Lung (tissue), 12 donors: ENCODE data around the gene MS4A18. TPM values are rescaled to one million over a fixed set of nuclear protein-coding genes. Genes with fewer than 3 reads are reported as not detected.

Experiments
- ATAC-seq: fragments of 200-7000 bp; cut with Tn5 transposase; one replicate; pipeline ENCODE4 v1.9.1; 2020; ENCODE audit warnings: moderate number of reproducible peaks; ENCODE audit not compliant: insufficient read depth, low FRiP score
- DNase-seq, 3 donors: peaks; one replicate each; pipeline ENCODE4 v3.0.0-alpha.2; 2013 to 2017
- H3K27ac ChIP-seq, 2 donors: one replicate each; pipeline ENCODE4 v1.5.1; 2013; ENCODE audit warnings: mild to moderate bottlenecking in 2 of 2, moderate library complexity in 2 of 2, control low read depth in 1 of 2, inconsistent platforms in 1 of 2, low read depth in 1 of 2, low read length in 1 of 2
- H3K27me3 ChIP-seq, 3 donors: one replicate each; pipeline ENCODE4 v1.5.1; 2013; ENCODE audit warnings: low read length in 2 of 3; ENCODE audit not compliant: control insufficient read depth in 3 of 3, insufficient read depth in 3 of 3
- H3K36me3 ChIP-seq, 4 donors: one replicate each; pipeline ENCODE4 v1.5.1; 2013; ENCODE audit warnings: low read length in 4 of 4, mild to moderate bottlenecking in 1 of 4, moderate library complexity in 1 of 4; ENCODE audit not compliant: control insufficient read depth in 4 of 4, insufficient read depth in 4 of 4
- H3K4me1 ChIP-seq, 5 donors: one replicate each; pipeline ENCODE4 v1.5.1; 2013; ENCODE audit warnings: low read length in 5 of 5, mild to moderate bottlenecking in 2 of 5, moderate library complexity in 1 of 5; ENCODE audit not compliant: control insufficient read depth in 5 of 5, insufficient read depth in 5 of 5
- H3K4me3 ChIP-seq: one replicate; pipeline ENCODE4 v1.5.1; 2013; ENCODE audit warnings: mild to moderate bottlenecking, control low read depth, moderate library complexity
- H3K9ac ChIP-seq, 2 donors: one replicate each; pipeline ENCODE4 v1.5.1; 2013; ENCODE audit warnings: low read length in 2 of 2, control low read depth in 1 of 2; ENCODE audit not compliant: insufficient read depth in 1 of 2
- H3K9me3 ChIP-seq, 4 donors: one replicate each; pipeline ENCODE4 v1.5.1; 2013; ENCODE audit warnings: low read length in 3 of 4, mild to moderate bottlenecking in 1 of 4, moderate library complexity in 1 of 4; ENCODE audit not compliant: control insufficient read depth in 4 of 4, insufficient read depth in 3 of 4
- CTCF ChIP-seq: IDR thresholded peaks from 2 replicates; pipeline ENCODE4 v1.5.1; 2012; ENCODE audit warnings: mild to moderate bottlenecking; ENCODE audit errors: control extremely low read depth, extremely low read depth
- WGBS, 2 donors: extraction: QIAGEN DNeasy Blood & Tissue Kit; methylation state at CpG; one replicate each; pipeline ENCODE4 v1.1.7; 2013; 5-methylcytosine and 5-hydroxymethylcytosine counted together
- polyA plus RNA-seq, 2 donors: library from polyadenylated mRNA; stranded (reverse); fragments of 200-250 nt; gene quantifications; one replicate each; pipeline ENCODE4 v1.2.1, GENCODE V29; 2013
- total RNA-seq, 2 donors: library from RNA; depleted of rRNA in 1 of 2; stranded (reverse); fragments of >200 nt in 1 of 2; gene quantifications; one replicate each; pipeline ENCODE4 v1.2.1, GENCODE V29; 2014 to 2021
- donor health status: control.
- donor health status: control.
- donor health status: Bipolar disorder and iron deficiency.
- donor health status: healthy.
- donor health status: DM: yes; HTN: yes; CAD: no.

MS4A18 gene
- total and polyA plus RNA-seq, 4 donors = 0.03 TPM; not detected in 3

- Histone ChIP-seq H3K36me3 (no peaks in the 10 kb centered on the region), H3K9me3 (no peaks in the 10 kb centered on the region), H3K27me3 (peaks cover 0 to 2% (median 0%) of the 10 kb centered on the region in 3 donors), H3K4me3 (no peak overlapping the region), H3K27ac (no peak overlapping the region), H3K4me1 (no peaks in the 10 kb centered on the region), H3K9ac (no peak overlapping the region)
- DNase-seq (no peak), ATAC-seq (no peak)
- TF ChIP-seq CTCF = no peak
- 69 to 90% methylated on average over 3 of the region's 3 CpGs for WGBS, 2 donors
These were observed 26.4 kb downstream of the MS4A18 start for GRCh38 chr11:60750911-60751310.

GRCh38 chr11:60753309-60753708, 28.8 kb downstream of the MS4A18 start:
- no peak for DNase-seq
- H3K4me1 ChIP-seq = peaks cover 0 to 3% (median 0%) of the 10 kb centered on the region in 5 donors

GRCh38 chr11:60754887-60755286, 30.4 kb downstream of the MS4A18 start:
- H3K4me3 ChIP-seq = no peak overlapping the region
- H3K4me1 ChIP-seq = peaks cover 0 to 3% (median 0%) of the 10 kb centered on the region in 5 donors
- peaks cover 0 to 4% (median 0%) of the 10 kb centered on the region in 4 donors for H3K9me3 ChIP-seq

More at GRCh38 chr11:60753309-60753708, 28.8 kb downstream of the MS4A18 start:
- no peak overlapping the region for H3K27ac ChIP-seq
- peaks cover 0 to 2% (median 0%) of the 10 kb centered on the region in 3 donors for H3K27me3 ChIP-seq
- H3K9me3 ChIP-seq = peaks cover 0 to 4% (median 0%) of the 10 kb centered on the region in 4 donors
- no peak for TF ChIP-seq CTCF
- no peak overlapping the region for H3K9ac ChIP-seq
- no peaks in the 10 kb centered on the region for H3K36me3 ChIP-seq
- WGBS, 2 donors = 58 to 59% methylated on average over 4 of the region's 4 CpGs
- ATAC-seq = no peak
- no peak overlapping the region for H3K4me3 ChIP-seq

More at GRCh38 chr11:60754887-60755286, 30.4 kb downstream of the MS4A18 start:
- Histone ChIP-seq H3K36me3 (no peaks in the 10 kb centered on the region), H3K27me3 (peaks cover 0 to 2% (median 0%) of the 10 kb centered on the region in 3 donors), H3K27ac (no peak overlapping the region), H3K9ac (no peak overlapping the region)
- ATAC-seq = no peak
- no peak for DNase-seq
- TF ChIP-seq CTCF = no peak
- WGBS, 2 donors = 92 to 95% methylated on average over 6 of the region's 6 CpGs
